ENCODE data around the gene XIRP1.

Gene XIRP1

DNA sequence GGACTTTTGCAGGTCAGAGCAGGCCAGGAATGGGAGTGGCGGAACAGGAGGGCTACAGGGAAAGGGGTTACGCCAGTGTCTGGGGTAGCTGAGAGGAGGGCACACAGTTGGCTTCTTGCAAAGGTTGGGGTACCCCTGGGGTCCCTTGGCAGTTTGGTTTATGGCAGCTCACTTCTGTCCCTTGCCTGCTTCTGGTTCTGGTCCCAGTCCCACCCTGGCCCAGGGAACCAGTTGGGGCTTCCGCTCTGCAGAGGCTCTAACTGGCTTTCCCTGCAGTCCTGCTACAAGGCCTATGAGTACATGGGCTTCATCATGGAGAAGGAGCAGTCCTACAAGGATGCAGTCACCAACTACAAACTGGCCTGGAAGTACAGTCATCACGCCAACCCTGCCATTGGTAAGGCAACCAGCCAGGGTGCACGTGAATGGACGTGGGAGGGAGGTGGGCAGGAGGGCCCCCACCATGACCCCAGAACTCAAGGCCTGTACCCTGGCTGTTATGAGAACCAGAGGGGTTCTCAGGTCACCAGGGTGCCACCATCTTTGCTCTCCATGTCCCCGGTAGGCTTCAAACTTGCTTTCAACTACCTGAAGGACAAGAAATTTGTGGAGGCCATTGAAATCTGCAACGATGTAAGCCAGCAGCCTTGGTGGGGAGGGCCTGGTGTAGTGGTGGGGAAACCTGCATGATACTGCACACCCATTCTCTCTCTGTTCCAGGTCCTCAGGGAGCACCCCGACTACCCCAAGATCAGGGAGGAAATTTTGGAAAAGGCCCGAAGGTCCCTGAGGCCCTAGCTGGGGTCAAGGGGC, 54.2 kb downstream of the XIRP1 start:
- TF ChIP-seq, protein P1, sequence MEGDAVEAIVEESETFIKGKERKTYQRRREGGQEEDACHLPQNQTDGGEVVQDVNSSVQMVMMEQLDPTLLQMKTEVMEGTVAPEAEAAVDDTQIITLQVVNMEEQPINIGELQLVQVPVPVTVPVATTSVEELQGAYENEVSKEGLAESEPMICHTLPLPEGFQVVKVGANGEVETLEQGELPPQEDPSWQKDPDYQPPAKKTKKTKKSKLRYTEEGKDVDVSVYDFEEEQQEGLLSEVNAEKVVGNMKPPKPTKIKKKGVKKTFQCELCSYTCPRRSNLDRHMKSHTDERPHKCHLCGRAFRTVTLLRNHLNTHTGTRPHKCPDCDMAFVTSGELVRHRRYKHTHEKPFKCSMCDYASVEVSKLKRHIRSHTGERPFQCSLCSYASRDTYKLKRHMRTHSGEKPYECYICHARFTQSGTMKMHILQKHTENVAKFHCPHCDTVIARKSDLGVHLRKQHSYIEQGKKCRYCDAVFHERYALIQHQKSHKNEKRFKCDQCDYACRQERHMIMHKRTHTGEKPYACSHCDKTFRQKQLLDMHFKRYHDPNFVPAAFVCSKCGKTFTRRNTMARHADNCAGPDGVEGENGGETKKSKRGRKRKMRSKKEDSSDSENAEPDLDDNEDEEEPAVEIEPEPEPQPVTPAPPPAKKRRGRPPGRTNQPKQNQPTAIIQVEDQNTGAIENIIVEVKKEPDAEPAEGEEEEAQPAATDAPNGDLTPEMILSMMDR (IDR thresholded peaks at IDR 0.05; ENCODE audit: insufficient read depth, low read length, missing control alignments): no peak
- DNase-seq (ENCODE audit: low read depth, low spot score): no peak
- no peak overlapping the region for H3K4me3 ChIP-seq (ENCODE audit: low read depth, low read length)
- ChIA-PET CTCF (interaction anchor here (0.9 to 1.3 kb wide), 3 partner anchors 11 to 150 kb away, joined by 5 to 11 read pairs (median 6); no protein-coding TSS in a partner anchor), POLR2A (interaction anchor here (1.0 kb wide), 1 partner anchor 13 kb away, joined by 3 read pairs; no protein-coding TSS in a partner anchor)

DNA sequence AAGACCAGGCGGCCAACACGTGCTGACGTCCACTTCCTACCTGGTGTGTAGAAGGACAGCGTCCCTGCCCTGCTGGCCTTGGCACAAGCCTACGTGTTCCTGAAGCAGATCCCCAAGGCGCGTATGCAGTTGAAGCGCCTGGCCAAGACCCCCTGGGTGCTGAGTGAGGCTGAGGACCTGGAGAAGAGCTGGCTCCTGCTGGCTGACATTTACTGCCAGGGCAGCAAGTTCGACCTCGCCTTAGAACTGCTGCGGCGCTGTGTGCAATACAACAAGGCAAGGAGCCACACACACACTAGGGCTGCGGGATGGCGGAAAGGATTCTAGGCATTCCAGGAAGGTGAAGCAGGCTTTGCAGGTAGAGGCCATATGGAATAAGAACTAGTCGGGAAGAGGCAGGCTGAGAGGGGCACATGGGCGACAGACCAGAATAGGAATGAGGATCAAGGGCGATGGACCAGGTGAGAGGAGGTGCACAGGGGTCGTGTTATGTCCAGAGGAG, 54.9 kb downstream of the XIRP1 start:
- TF ChIP-seq, protein P1 (IDR thresholded peaks at IDR 0.05; ENCODE audit: insufficient read depth, low read length, missing control alignments): no peak
- H3K4me3 ChIP-seq (ENCODE audit: low read depth, low read length): no peak overlapping the region
- POLR2A ChIA-PET: no interaction called here
- CTCF ChIA-PET: interaction anchor here (1.3 kb wide), 1 partner anchor 10 kb away, joined by 5 read pairs; no protein-coding TSS in a partner anchor
- no peak for DNase-seq (ENCODE audit: low read depth, low spot score)

DNA sequence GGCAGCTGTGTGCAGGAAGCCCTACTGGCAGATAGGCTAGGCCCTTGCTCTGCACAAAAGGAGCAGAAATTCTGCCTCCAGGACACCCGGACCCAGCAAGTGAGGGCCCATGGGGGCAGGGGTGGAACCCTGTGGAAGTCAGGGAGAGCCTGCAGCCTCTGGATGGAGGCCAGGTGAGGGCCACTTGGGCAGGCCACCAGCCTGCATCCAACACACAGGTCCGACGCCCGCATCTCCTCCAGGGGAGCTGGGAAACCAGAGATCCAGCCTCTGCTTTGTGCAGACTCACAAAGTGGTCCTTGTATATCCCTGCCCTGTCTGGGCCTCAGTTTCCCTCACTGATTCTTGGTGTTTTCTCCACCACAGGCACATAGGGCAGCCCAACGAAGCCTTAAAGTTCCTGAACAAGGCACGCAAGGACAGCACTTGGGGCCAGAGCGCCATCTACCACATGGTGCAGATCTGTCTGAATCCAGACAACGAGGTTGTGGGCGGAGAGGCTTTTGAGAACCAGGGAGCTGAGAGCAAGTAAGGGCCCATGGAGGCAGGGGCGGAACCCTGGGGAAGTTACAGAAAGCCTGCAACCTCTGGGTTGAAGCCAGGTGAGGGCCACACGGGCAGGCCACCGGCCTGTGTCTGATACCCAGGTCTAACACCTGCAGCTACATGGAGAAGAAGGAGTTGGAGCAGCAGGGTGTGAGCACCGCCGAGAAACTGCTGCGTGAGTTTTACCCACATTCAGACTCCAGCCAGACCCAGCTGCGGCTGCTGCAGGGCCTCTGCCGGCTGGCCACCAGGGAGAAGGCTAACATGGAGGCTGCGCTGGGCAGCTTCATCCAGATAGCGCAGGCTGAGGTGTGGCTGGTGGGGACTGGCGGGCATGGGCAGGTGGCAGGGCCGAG, 55.6 kb downstream of the XIRP1 start:
- TF ChIP-seq, protein P1 (IDR thresholded peaks at IDR 0.05; ENCODE audit: insufficient read depth, low read length, missing control alignments): no peak
- no peak for DNase-seq (ENCODE audit: low read depth, low spot score)
- no peak overlapping the region for H3K4me3 ChIP-seq (ENCODE audit: low read depth, low read length)
- CTCF ChIA-PET: interaction anchor here (1.0 to 15.6 kb wide), 5 partner anchors 9 to 154 kb away, joined by 3 to 545 read pairs (median 7); no protein-coding TSS in a partner anchor
- POLR2A ChIA-PET: interaction anchor here (0.6 to 1.2 kb wide), 2 partner anchors 10 to 17 kb away, joined by 3 to 4 read pairs; no protein-coding TSS in a partner anchor

DNA sequence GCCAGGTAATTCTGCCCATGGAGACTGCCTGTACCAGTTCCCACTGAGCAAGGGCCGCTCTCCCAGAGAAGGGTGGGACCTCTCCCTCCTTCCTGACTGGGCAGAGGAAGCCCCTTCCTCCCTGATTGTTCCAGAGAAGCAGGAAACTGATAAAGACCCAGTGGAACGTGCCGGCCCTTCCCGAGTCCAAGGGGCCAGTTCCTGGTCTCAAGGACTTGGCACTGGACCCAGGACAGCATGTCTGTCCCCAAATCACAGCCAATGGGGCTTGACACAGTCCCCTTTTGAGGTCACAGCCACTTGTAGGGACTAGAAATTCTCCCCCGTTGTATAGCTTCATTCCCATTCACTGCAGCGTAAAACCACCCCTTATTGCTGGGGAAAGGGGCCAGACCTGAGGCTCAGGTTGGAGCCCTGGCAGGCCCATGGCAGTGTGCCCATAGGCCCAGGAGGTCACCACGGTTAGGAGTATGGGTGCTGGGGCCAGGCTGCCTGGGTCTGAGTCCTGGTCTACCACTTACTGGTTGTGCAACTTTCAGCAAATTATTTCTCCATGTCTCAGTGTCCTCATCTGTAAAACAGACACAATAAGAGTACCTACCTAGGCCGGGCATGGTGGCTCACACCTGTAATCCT, 57.1 kb downstream of the XIRP1 start:
- ChIA-PET POLR2A (interaction anchor here (1.2 kb wide), 1 partner anchor 16 kb away, joined by 3 read pairs; no protein-coding TSS in a partner anchor), CTCF (interaction anchor here (1.0 to 15.6 kb wide), 4 partner anchors 8 to 156 kb away, joined by 3 to 545 read pairs (median 12); no protein-coding TSS in a partner anchor)
- no peak overlapping the region for H3K4me3 ChIP-seq (ENCODE audit: low read depth, low read length)
- DNase-seq (ENCODE audit: low read depth, low spot score): no peak
- TF ChIP-seq, protein P1 (IDR thresholded peaks at IDR 0.05; ENCODE audit: insufficient read depth, low read length, missing control alignments): no peak

DNA sequence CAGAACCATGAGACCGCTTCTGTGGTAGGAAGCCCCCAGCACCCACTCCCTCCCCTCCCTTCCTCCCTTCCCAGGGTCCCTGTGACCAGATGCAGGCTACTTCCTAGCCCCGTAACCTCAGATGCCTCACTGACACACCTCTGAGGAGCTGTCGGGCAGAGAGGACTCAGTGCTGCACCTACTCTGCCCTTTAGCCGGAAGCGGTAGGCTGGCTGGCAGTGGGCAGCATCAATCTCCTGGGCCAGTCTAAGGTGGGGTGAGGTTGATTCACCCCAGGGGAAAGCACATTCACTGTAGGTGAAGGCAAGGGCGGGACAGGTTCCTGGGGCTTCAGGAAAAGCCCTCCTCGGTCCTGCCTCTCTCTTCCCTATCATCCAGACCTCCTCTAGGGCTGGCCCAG, 58.1 kb downstream of the XIRP1 start:
- H3K4me3 ChIP-seq (ENCODE audit: low read depth, low read length): no peak overlapping the region
- ChIA-PET CTCF (interaction anchor here (1.2 to 15.6 kb wide), 3 partner anchors 7 to 157 kb away, joined by 3 to 545 read pairs (median 17); no protein-coding TSS in a partner anchor), POLR2A (interaction anchor here (0.5 kb wide), 1 partner anchor 59 kb away, joined by 3 read pairs; no protein-coding TSS in a partner anchor)
- TF ChIP-seq, protein P1 (IDR thresholded peaks at IDR 0.05; ENCODE audit: insufficient read depth, low read length, missing control alignments): no peak
- DNase-seq (ENCODE audit: low read depth, low spot score): no peak

All from AG04449 (cell line).